Measurements from ENCODE around the gene PCDHGC4. TPM values are rescaled to one million over a fixed set of nuclear protein-coding genes. Genes with fewer than 3 reads are reported as not detected.

PCDHGC4 gene
- total and polyA plus RNA-seq, 9 donors, result 0.22 to 4.5 (median 2.3) TPM

- TF ChIP-seq POLR2A (IDR thresholded peaks at IDR 0.05) (no peak), CTCF (IDR thresholded peaks at IDR 0.05) (no peak), EP300 (IDR thresholded peaks at IDR 0.05) (no peak)
- no peak overlapping the region for H3K4me3 ChIP-seq
- peak in 2 of 5 donors; percentile 34 to 50 for DNase-seq
- H3K27ac ChIP-seq, result peak overlapping the region in 1 of 2 donors; percentile 51
- WGBS, 3 donors, result 36 to 55% (median 48%) methylated on average over 22 of the region's 22 CpGs
- intact Hi-C loops (cut with DNase I), result no loop called here
- H3K27me3 ChIP-seq, result no peaks in the 10 kb centered on the region
- H3K36me3 ChIP-seq, result no peaks in the 10 kb centered on the region
- H3K9me3 ChIP-seq, result no peaks in the 10 kb centered on the region
- H3K4me1 ChIP-seq (ENCODE audit: insufficient read depth), result peaks cover 4% of the 10 kb centered on the region
These were observed 10.1 kb downstream of the PCDHGC4 start for GRCh38 chr5:141494761-141495452.

- no peaks in the 10 kb centered on the region for H3K27me3 ChIP-seq
- 67 to 84% (median 83%) methylated on average over 8 of the region's 8 CpGs for whole genome bisulfite sequencing, 3 donors
- no peaks in the 10 kb centered on the region for H3K9me3 ChIP-seq
- no peak for DNase-seq
- no peaks in the 10 kb centered on the region for H3K36me3 ChIP-seq
- H3K27ac ChIP-seq, result peak overlapping the region in 1 of 2 donors; percentile 51
- intact Hi-C loops (cut with DNase I), result no loop called here
- no peak overlapping the region for H3K4me3 ChIP-seq
- H3K4me1 ChIP-seq (ENCODE audit: insufficient read depth), result peaks cover 4% of the 10 kb centered on the region
- TF ChIP-seq EP300 (IDR thresholded peaks at IDR 0.05), result no peak
- TF ChIP-seq POLR2A (IDR thresholded peaks at IDR 0.05), result no peak
- TF ChIP-seq CTCF (IDR thresholded peaks at IDR 0.05), result no peak
These were observed 10.6 kb downstream of the PCDHGC4 start for GRCh38 chr5:141495453-141495811.

DNA sequence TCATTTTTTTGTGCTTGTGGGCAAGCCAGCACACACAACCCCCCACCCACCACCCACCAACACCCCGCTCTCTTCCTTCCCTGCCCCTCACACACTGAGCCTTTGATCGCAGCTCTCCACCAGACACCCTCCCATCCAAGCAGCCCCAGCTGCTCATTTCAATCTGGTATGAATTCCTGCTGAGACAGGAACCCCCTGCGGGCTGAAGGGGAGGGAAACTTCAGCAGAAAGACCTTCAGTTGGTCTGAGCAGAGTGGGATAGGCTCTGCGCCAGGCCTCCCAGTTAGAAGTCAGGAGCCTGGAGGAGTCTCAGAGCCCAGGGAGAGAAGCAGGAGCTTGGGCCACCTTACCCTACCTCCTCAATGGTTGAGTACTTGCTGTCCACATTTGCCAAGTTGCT lies 11.2 kb downstream of the PCDHGC4 start:
- intact Hi-C loops (cut with DNase I), result no loop called here
- Histone ChIP-seq H3K27me3 (no peaks in the 10 kb centered on the region), H3K4me3 (no peak overlapping the region), H3K36me3 (no peaks in the 10 kb centered on the region), H3K4me1 (ENCODE audit: insufficient read depth) (peaks cover 4% of the 10 kb centered on the region), H3K9me3 (no peaks in the 10 kb centered on the region), H3K27ac (peak overlapping the region in 1 of 2 donors; percentile 51)
- WGBS, 3 donors, result 24 to 52% (median 33%) methylated on average over 4 of the region's 4 CpGs
- TF ChIP-seq EP300 (IDR thresholded peaks at IDR 0.05), result no peak
- no peak for TF ChIP-seq CTCF (IDR thresholded peaks at IDR 0.05)
- TF ChIP-seq POLR2A (IDR thresholded peaks at IDR 0.05), result no peak
- peak in 1 of 5 donors; percentile 25 for DNase-seq

DNA sequence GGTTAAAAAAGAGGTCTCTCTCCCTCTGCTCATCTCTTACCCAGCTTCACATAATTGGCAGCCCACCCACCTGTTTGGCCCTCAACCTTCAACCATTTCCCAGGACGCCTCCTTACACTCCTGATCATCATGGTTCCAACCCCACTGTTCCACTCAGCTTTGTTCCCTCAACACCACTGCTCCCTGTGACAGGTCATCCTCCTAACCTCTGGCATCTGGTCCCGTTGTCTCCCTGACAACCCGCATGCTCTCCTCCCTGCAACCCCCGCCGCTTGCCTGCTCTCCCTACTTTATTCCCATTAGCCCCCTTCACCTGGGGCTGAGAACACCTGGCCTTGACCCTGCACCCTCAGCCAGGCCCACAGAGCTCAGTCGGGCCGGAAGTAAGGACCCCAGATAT lies 16.9 kb downstream of the PCDHGC4 start:
- no peak for TF ChIP-seq EP300 (IDR thresholded peaks at IDR 0.05)
- TF ChIP-seq CTCF (IDR thresholded peaks at IDR 0.05), result no peak
- no peak for TF ChIP-seq POLR2A (IDR thresholded peaks at IDR 0.05)
- no peaks in the 10 kb centered on the region for H3K36me3 ChIP-seq
- 57 to 70% (median 61%) methylated on average over 7 of the region's 7 CpGs for WGBS, 3 donors
- no peaks in the 10 kb centered on the region for H3K27me3 ChIP-seq
- no peak for DNase-seq
- H3K9me3 ChIP-seq, result no peaks in the 10 kb centered on the region
- no peak overlapping the region for H3K4me3 ChIP-seq
- H3K4me1 ChIP-seq (ENCODE audit: insufficient read depth), result no peaks in the 10 kb centered on the region
- intact Hi-C loops (cut with DNase I), result no loop called here
- no peak overlapping the region for H3K27ac ChIP-seq
